Measurements from ENCODE around the gene ZNF616.

GRCh38 chr19:52102782-52103181 is 37.0 kb downstream of the ZNF616 start:
- TF ChIP-seq, protein P1, sequence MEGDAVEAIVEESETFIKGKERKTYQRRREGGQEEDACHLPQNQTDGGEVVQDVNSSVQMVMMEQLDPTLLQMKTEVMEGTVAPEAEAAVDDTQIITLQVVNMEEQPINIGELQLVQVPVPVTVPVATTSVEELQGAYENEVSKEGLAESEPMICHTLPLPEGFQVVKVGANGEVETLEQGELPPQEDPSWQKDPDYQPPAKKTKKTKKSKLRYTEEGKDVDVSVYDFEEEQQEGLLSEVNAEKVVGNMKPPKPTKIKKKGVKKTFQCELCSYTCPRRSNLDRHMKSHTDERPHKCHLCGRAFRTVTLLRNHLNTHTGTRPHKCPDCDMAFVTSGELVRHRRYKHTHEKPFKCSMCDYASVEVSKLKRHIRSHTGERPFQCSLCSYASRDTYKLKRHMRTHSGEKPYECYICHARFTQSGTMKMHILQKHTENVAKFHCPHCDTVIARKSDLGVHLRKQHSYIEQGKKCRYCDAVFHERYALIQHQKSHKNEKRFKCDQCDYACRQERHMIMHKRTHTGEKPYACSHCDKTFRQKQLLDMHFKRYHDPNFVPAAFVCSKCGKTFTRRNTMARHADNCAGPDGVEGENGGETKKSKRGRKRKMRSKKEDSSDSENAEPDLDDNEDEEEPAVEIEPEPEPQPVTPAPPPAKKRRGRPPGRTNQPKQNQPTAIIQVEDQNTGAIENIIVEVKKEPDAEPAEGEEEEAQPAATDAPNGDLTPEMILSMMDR (IDR thresholded peaks at IDR 0.05), result no peak
- TF ChIP-seq EP300 (IDR thresholded peaks at IDR 0.05), result no peak
- no peak for TF ChIP-seq POLR2A (IDR thresholded peaks at IDR 0.05)
- TF ChIP-seq POLR2AphosphoS5 (IDR thresholded peaks at IDR 0.05), result no peak
